K562 (cell line): Measurements from ENCODE around the gene AFF3. TPM values are rescaled to one million over a fixed set of nuclear protein-coding genes. Genes with fewer than 3 reads are reported as not detected.

Experiments used
- ATAC-seq: fragments of 200-7000 bp; cut with Tn5 transposase; 3 replicates; pipeline ENCODE4 v1.9.1; 2020; ENCODE audit warnings: moderate library complexity
- BruUV-seq: library from RNA; stranded (reverse); fragments of 400-500 nt; replicated peaks from 2 replicates; lab custom pipeline; 2021; lab: Mats Ljungman, UMichigan
- CTCF ChIA-PET: fragments of 300-600 bp; formaldehyde crosslinking; extraction: SDS; loops from one replicate; lab custom pipeline; 2021; ENCODE audit warnings: low intra/inter-chr PET ratio; lab: Yijun Ruan, JAX
- POLR2A ChIA-PET: fragments of 300-600, 350-650 bp; sonication (Branson Sonifier 250); formaldehyde crosslinking; extraction: SDS; loops from one replicate; lab custom pipeline; 2021; ENCODE audit warnings: antibody characterized with exemption, inconsistent platforms; lab: Yijun Ruan, JAX
- DNase-seq, 4 experiments: peaks; one replicate each; pipeline versions ENCODE4 v3.0.0 to v3.0.0-alpha.2; 2011 to 2018; ENCODE audit warnings: low spot score in 3 of 4, mixed read lengths in 3 of 4; ENCODE audit errors: extremely low read depth in 1 of 4
- FAIRE-seq: peaks from 2 replicates; lab custom pipeline; 2011; peaks lifted over from hg19 to GRCh38; lab: Jason Lieb, UNC
- H2AFZ ChIP-seq: 2 replicates; pipeline ENCODE4 v1.6.0; 2011; ENCODE audit warnings: low read depth, low read length, control low read depth, inconsistent platforms
- H3K27ac ChIP-seq: fragments of 200-600 bp; 3 replicates; pipeline ENCODE4 v1.8.0; 2011; ENCODE audit warnings: low read depth, mild to moderate bottlenecking, control low read depth, inconsistent platforms, low read length, moderate library complexity, mixed read lengths; ENCODE audit errors: extremely low read depth
- H3K27me3 ChIP-seq, 2 experiments: fragments of 300-600 bp in 1 of 2; 2 replicates in 1 of 2; 3 replicates in 1 of 2; pipeline versions ENCODE4 v1.6.0 to v1.8.0; 2011; ENCODE audit warnings: inconsistent platforms in 2 of 2, low read length in 2 of 2, mild to moderate bottlenecking in 1 of 2, mixed read lengths in 1 of 2, moderate library complexity in 1 of 2; ENCODE audit not compliant: control insufficient read depth in 2 of 2, insufficient read depth in 2 of 2
- H3K36me3 ChIP-seq: fragments of 300-600 bp; 3 replicates; pipeline ENCODE4 v1.8.0; 2011; ENCODE audit warnings: mild to moderate bottlenecking, low read length, inconsistent platforms; ENCODE audit not compliant: control insufficient read depth, insufficient read depth
- H3K4me1 ChIP-seq, 2 experiments: fragments of 200-600 bp in 1 of 2; replicated peaks in 1 of 2; 2 replicates in 1 of 2; 3 replicates in 1 of 2; pipeline versions ENCODE4 v1.5.1 to v1.8.0; 2011; ENCODE audit warnings: inconsistent platforms in 2 of 2, low read length in 2 of 2, mild to moderate bottlenecking in 1 of 2, mixed read lengths in 1 of 2, moderate library complexity in 1 of 2; ENCODE audit not compliant: control insufficient read depth in 2 of 2, insufficient read depth in 2 of 2
- H3K4me2 ChIP-seq: 2 replicates; pipeline ENCODE4 v1.6.1; 2011; ENCODE audit warnings: low read length, control low read depth, inconsistent platforms, mixed read lengths; ENCODE audit not compliant: insufficient read depth
- H3K4me3 ChIP-seq: fragments of 200-600 bp; sonication (generic), shearing (Covaris generic); 2 replicates; pipeline ENCODE4 v1.5.1; 2016; ENCODE audit warnings: control low read depth, inconsistent platforms
- H3K79me2 ChIP-seq: fragments of 200-600 bp; 3 replicates; pipeline ENCODE4 v1.8.0; 2011; ENCODE audit warnings: low read length, inconsistent platforms; ENCODE audit not compliant: control insufficient read depth, insufficient read depth
- H3K9ac ChIP-seq, 2 experiments: 2 replicates each; pipeline versions ENCODE4 v1.6.0 to v1.6.1; 2011; ENCODE audit warnings: low read depth in 2 of 2, low read length in 2 of 2, control low read depth in 1 of 2, inconsistent platforms in 1 of 2, mild to moderate bottlenecking in 1 of 2, mixed read lengths in 1 of 2; ENCODE audit not compliant: insufficient read depth in 1 of 2
- H3K9me1 ChIP-seq: one replicate; pipeline ENCODE4 v1.6.0; 2011; ENCODE audit warnings: inconsistent platforms, mild to moderate bottlenecking, low read length, moderate library complexity; ENCODE audit not compliant: control insufficient read depth, insufficient read depth
- H3K9me3 ChIP-seq: replicated peaks from 2 replicates; pipeline ENCODE4 v1.5.1; 2011; ENCODE audit warnings: low read depth, low read length, inconsistent platforms; ENCODE audit not compliant: control insufficient read depth, insufficient read depth
- H4K20me1 ChIP-seq: replicated peaks from 2 replicates; pipeline ENCODE4 v1.6.1; 2011; ENCODE audit warnings: low read length, inconsistent platforms, mixed read lengths; ENCODE audit not compliant: control insufficient read depth, insufficient read depth
- CXXC5 ChIP-seq: fragments of 250-450 bp; sonication (Bioruptor Pico); IDR thresholded peaks from 2 replicates; pipeline ENCODE4 v1.8.0; 2022; ENCODE audit warnings: inconsistent platforms, mild to moderate bottlenecking, moderate library complexity
- ELF4 ChIP-seq: fragments of 450-650 bp; formaldehyde crosslinking; IDR thresholded peaks from 2 replicates; pipeline ENCODE4 v1.4.0; 2022; ENCODE audit warnings: missing genetic modification characterization
- MEIS2 ChIP-seq: fragments of 450-650 bp; IDR thresholded peaks from 2 replicates; pipeline ENCODE4 v1.6.1; 2014; ENCODE audit warnings: mild to moderate bottlenecking; ENCODE audit not compliant: partially characterized antibody
- MTA2 ChIP-seq: fragments of 450-650 bp; IDR thresholded peaks from 2 replicates; pipeline ENCODE4 v1.6.1; 2016; ENCODE audit warnings: low read depth
- NCOR1 ChIP-seq: fragments of 450-650 bp; IDR thresholded peaks from 2 replicates; pipeline ENCODE4 v1.6.1; 2016; ENCODE audit warnings: mild to moderate bottlenecking, moderate library complexity
- NR1H2 ChIP-seq: sonication (generic); formaldehyde crosslinking; IDR thresholded peaks from 2 replicates; pipeline ENCODE4 v1.4.0; 2020; ENCODE audit warnings: mild to moderate bottlenecking, missing genetic modification reagents
- SAFB2 ChIP-seq: fragments of 200-400 bp; formaldehyde crosslinking; IDR thresholded peaks from 2 replicates; pipeline ENCODE4 v1.6.1; 2018; ENCODE audit warnings: borderline replicate concordance, low read length, low read depth, moderate library complexity; ENCODE audit not compliant: severe bottlenecking
- TCF3 ChIP-seq: sonication (generic); formaldehyde crosslinking; IDR thresholded peaks from 2 replicates; pipeline ENCODE4 v1.4.0; 2020; ENCODE audit warnings: mild to moderate bottlenecking, missing genetic modification reagents
- ZNF644 ChIP-seq: fragments of 200-800 bp; sonication (Bioruptor generic); IDR thresholded peaks from 2 replicates; pipeline ENCODE4 v1.6.1; 2016; ENCODE audit warnings: low read depth, missing genetic modification characterization, missing compliant biosample characterization
- WGBS: fragments of 100-300 bp; shearing (Covaris generic); methylation state at CpG from one replicate; pipeline ENCODE4 v1.1.6; 2016; ENCODE audit warnings: low coverage, mixed read lengths; ENCODE audit not compliant: insufficient coverage; ENCODE audit errors: missing lambda C conversion rate; 5-methylcytosine and 5-hydroxymethylcytosine counted together
- in situ Hi-C: fragments of 300-500 bp; cut with MboI; formaldehyde crosslinking; loops from 4 replicates; pipeline ENCODE4 v1.15.0; 2018; ENCODE audit warnings: inconsistent platforms, mixed read lengths
- intact Hi-C: fragments of 100-400 bp; cut with micrococcal nuclease; formaldehyde crosslinking; loops from 2 replicates; pipeline ENCODE4 v1.14.2; 2022
- polyA plus RNA-seq, 8 experiments: library from polyadenylated mRNA; depleted of rRNA in 4 of 8; stranded (reverse) in 5 of 8; unstranded in 3 of 8; fragments of >200 nt; fragmentation: Nextera tagmentation in 2 of 8; fragmentation: Illumina TruSeq in 1 of 8; extraction: Ambion mirVana in 2 of 8; extraction: Trizol in 1 of 8; gene quantifications; 2 replicates each; pipeline versions ENCODE4 v1.2.1 to v1.2.3, GENCODE V29; 2011 to 2014; ENCODE audit warnings: inconsistent platforms in 1 of 8, missing spikeins in 1 of 8
- total RNA-seq, 7 experiments: library from RNA; depleted of rRNA in 6 of 7; stranded (reverse); fragments of >200 nt in 6 of 7; fragmentation: Illumina TruSeq in 2 of 7; extraction: Trizol in 2 of 7; gene quantifications; 2 replicates each; pipeline versions ENCODE4 v1.2.1 to v1.2.3, GENCODE V29; 2011 to 2021; ENCODE audit warnings: low replicate concordance in 1 of 7
- TF ChIP-seq, protein P1 (sequence below), 2 experiments: IDR thresholded peaks in 1 of 2; conservative IDR thresholded peaks in 1 of 2; 2 replicates each; pipeline ENCODE4 v1.6.1; 2016; ENCODE audit warnings: low read depth in 2 of 2, mild to moderate bottlenecking in 1 of 2, missing compliant biosample characterization in 1 of 2, missing genetic modification characterization in 1 of 2, moderate library complexity in 1 of 2
- TF ChIP-seq, protein P2 (sequence below): fragments of 200-800 bp; sonication (Bioruptor generic); IDR thresholded peaks from 2 replicates; pipeline ENCODE4 v1.6.1; 2017; ENCODE audit warnings: missing genetic modification characterization, missing compliant biosample characterization
- TF ChIP-seq, protein P3 (sequence below): IDR thresholded peaks from 3 replicates; pipeline ENCODE4 v1.6.1; 2011; ENCODE audit warnings: borderline replicate concordance, mild to moderate bottlenecking, moderate library complexity; ENCODE audit not compliant: insufficient read length; ENCODE audit errors: extremely low read depth

AFF3 gene
- total and polyA plus RNA-seq, 9 of the 15 experiments (the other 6 are each of a cell fraction or from before 2014, with no cell fraction given) = 0.02 to 0.11 TPM; not detected in 7

DNA sequence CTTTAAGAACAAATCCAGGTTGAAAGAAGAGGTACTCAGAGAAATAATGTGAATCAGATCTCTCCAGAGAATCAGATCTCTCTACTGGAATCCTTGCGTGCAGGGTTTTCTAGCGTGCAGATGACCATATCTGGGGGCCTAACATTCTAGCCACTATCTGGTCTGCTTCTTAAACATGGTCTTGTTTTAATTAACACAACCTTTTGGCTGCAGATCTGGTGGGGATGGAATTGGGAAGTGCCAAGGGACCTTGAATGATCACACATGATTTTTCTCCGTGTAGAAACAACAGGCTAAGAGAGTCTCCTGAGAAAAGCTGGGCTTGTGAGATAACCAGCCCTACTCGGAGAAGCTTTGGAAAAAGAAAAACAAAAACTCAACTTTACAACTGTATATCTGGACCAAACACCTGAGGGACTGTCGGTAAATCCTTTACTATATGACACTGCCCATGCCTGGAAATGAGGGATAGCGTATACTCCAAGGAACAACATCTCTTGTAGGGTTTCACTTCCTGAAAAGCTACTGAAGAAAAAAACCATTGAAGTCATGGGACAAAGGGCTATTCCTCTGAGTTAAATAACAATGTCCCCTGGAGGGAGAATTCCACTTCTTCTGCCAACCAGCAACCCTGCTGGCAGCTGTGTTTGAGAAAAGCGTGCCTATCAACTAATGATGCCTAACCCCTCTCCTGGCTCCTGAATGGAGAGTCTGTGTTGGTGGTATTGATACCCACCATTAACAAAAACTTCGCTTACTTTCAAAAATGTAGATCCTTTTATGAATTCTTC is 481.6 kb downstream of the AFF3 start:
- Histone ChIP-seq H3K79me2 (no peaks in the 10 kb centered on the region), H3K9me1 (no peaks in the 10 kb centered on the region), H3K4me1 (no peaks in the 10 kb centered on the region), H2AFZ (no peak overlapping the region), H3K36me3 (no peaks in the 10 kb centered on the region), H3K9me3 (no peaks in the 10 kb centered on the region), H3K27me3 (peaks cover 0 to 6% of the 10 kb centered on the region in 2 experiments; a peak in 3 of 5 replicates), H4K20me1 (no peaks in the 10 kb centered on the region), H3K4me3 (no peak overlapping the region), H3K4me2 (no peak overlapping the region), H3K27ac (no peak overlapping the region), H3K9ac (no peak overlapping the region)
- FAIRE-seq (no peak), DNase-seq (peak in 1 of 4 experiments; percentile 73), ATAC-seq (no peak)
- no TSS peak for BruUV-seq
- in situ Hi-C loops (no loop called here), intact Hi-C loops (no loop called here)
- CTCF ChIA-PET = no interaction called here
- 0% methylated on average over 8 of the region's 8 CpGs for WGBS
- POLR2A ChIA-PET = interaction anchor here (0.5 kb wide), 1 partner anchor 780 kb away, joined by 4 read pairs; no protein-coding TSS in a partner anchor
- TF ChIP-seq, protein P1, sequence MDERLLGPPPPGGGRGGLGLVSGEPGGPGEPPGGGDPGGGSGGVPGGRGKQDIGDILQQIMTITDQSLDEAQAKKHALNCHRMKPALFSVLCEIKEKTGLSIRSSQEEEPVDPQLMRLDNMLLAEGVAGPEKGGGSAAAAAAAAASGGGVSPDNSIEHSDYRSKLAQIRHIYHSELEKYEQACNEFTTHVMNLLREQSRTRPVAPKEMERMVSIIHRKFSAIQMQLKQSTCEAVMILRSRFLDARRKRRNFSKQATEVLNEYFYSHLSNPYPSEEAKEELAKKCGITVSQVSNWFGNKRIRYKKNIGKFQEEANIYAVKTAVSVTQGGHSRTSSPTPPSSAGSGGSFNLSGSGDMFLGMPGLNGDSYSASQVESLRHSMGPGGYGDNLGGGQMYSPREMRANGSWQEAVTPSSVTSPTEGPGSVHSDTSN (CRISPR knock-in tag; IDR thresholded peaks at IDR 0.05; ENCODE audit: low read depth) = no peak
- TF ChIP-seq, protein P1 (tag; conservative IDR thresholded peaks at IDR 0.05; ENCODE audit: low read depth) = peak; percentile 62
- TF ChIP-seq NCOR1 (peak; percentile 77), SAFB2 (no peak), ELF4 (CRISPR knock-in tag) (peak; percentile 85; the same call in 1 of the 2 replicates), MTA2 (peak; percentile 78), NR1H2 (CRISPR knock-in tag) (no peak), ZNF644 (peak; percentile 37; the same call in 1 of the 2 replicates), MEIS2 (peak; percentile 87), CXXC5 (0 out of 2 replicates have a peak, but pooled peaks have one; percentile 11), TCF3 (peak; percentile 84)
- TF ChIP-seq, protein P2, sequence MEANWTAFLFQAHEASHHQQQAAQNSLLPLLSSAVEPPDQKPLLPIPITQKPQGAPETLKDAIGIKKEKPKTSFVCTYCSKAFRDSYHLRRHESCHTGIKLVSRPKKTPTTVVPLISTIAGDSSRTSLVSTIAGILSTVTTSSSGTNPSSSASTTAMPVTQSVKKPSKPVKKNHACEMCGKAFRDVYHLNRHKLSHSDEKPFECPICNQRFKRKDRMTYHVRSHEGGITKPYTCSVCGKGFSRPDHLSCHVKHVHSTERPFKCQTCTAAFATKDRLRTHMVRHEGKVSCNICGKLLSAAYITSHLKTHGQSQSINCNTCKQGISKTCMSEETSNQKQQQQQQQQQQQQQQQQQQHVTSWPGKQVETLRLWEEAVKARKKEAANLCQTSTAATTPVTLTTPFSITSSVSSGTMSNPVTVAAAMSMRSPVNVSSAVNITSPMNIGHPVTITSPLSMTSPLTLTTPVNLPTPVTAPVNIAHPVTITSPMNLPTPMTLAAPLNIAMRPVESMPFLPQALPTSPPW (CRISPR knock-in tag) = no peak
- TF ChIP-seq, protein P3, sequence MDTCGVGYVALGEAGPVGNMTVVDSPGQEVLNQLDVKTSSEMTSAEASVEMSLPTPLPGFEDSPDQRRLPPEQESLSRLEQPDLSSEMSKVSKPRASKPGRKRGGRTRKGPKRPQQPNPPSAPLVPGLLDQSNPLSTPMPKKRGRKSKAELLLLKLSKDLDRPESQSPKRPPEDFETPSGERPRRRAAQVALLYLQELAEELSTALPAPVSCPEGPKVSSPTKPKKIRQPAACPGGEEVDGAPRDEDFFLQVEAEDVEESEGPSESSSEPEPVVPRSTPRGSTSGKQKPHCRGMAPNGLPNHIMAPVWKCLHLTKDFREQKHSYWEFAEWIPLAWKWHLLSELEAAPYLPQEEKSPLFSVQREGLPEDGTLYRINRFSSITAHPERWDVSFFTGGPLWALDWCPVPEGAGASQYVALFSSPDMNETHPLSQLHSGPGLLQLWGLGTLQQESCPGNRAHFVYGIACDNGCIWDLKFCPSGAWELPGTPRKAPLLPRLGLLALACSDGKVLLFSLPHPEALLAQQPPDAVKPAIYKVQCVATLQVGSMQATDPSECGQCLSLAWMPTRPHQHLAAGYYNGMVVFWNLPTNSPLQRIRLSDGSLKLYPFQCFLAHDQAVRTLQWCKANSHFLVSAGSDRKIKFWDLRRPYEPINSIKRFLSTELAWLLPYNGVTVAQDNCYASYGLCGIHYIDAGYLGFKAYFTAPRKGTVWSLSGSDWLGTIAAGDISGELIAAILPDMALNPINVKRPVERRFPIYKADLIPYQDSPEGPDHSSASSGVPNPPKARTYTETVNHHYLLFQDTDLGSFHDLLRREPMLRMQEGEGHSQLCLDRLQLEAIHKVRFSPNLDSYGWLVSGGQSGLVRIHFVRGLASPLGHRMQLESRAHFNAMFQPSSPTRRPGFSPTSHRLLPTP = no peak
